ENCODE results near the gene LCE1A. TPM values are rescaled to one million over a fixed set of nuclear protein-coding genes. Genes with fewer than 3 reads are reported as not detected.

The LCE1A gene
- total RNA-seq, 2 donors from 2014 or later = not detected

Other genes with a start within 250 kb of the LCE1A start
- gene LCE3D, start 247.0 kb upstream of the LCE1A start, total RNA-seq = not detected
- not detected for gene LCE3C, start 227.2 kb upstream of the LCE1A start, total RNA-seq
- not detected for gene LCE3B, start 213.7 kb upstream of the LCE1A start, total RNA-seq
- not detected for gene LCE3A, start 204.4 kb upstream of the LCE1A start, total RNA-seq
- gene LCE2D, start 164.1 kb upstream of the LCE1A start, total RNA-seq = not detected
- gene LCE2C, start 152.2 kb upstream of the LCE1A start, total RNA-seq = not detected
- not detected for gene LCE2B, start 141.3 kb upstream of the LCE1A start, total RNA-seq
- gene LCE2A, start 129.1 kb upstream of the LCE1A start, total RNA-seq = not detected
- not detected for gene LCE4A, start 119.3 kb upstream of the LCE1A start, total RNA-seq
- not detected for gene KPRP, start 69.4 kb upstream of the LCE1A start, total RNA-seq
- not detected for gene LCE1F, start 52.3 kb upstream of the LCE1A start, total RNA-seq
- not detected for gene LCE1E, start 41.2 kb upstream of the LCE1A start, total RNA-seq
- not detected for gene LCE1D, start 30.8 kb upstream of the LCE1A start, total RNA-seq
- not detected for gene LCE1C, start 20.8 kb upstream of the LCE1A start, total RNA-seq
- not detected for gene LCE1B, start 15.5 kb upstream of the LCE1A start, total RNA-seq
- gene LCE6A, start 15.4 kb downstream of the LCE1A start, total RNA-seq = not detected
- not detected for gene LCE7A, start 32.5 kb downstream of the LCE1A start, total RNA-seq
- not detected for gene SMCP, start 50.8 kb downstream of the LCE1A start, total RNA-seq
- gene IVL, start 81.1 kb downstream of the LCE1A start, total RNA-seq = not detected
- not detected for gene SPRR5, start 119.7 kb downstream of the LCE1A start, total RNA-seq
- not detected for gene SPRR4, start 143.2 kb downstream of the LCE1A start, total RNA-seq
- not detected for gene SPRR1A, start 156.6 kb downstream of the LCE1A start, total RNA-seq
- gene SPRR3, start 174.3 kb downstream of the LCE1A start, total RNA-seq = not detected
- not detected for gene SPRR1B, start 203.7 kb downstream of the LCE1A start, total RNA-seq
- not detected for gene SPRR2D, start 213.6 kb downstream of the LCE1A start, total RNA-seq
- not detected for gene SPRR2A, start 230.0 kb downstream of the LCE1A start, total RNA-seq
- gene SPRR2B, start 244.1 kb downstream of the LCE1A start, total RNA-seq = not detected

Data from activated T-helper 17 cell treated with anti-CD3 and anti-CD28 coated beads, Interleukin-2, amount 50 U/mL, for 72 hours (primary cell).